Measurements from ENCODE around the gene CGB1. TPM values are rescaled to one million over a fixed set of nuclear protein-coding genes. Genes with fewer than 3 reads are reported as not detected.
"Not testable (repeated sequence)": the region's sequence is repeated elsewhere in the genome, so short reads cannot be mapped to it uniquely, and the experiment has no call there.

CGB1 gene
- total RNA-seq, 8 experiments from 2014 or later, result not detected

- no peak for ATAC-seq (replicated peaks in 6 of 8)
- H3K27ac ChIP-seq, result no peak overlapping the region
- H3K4me3 ChIP-seq, result no peak overlapping the region
- H3K4me1 ChIP-seq (replicated peaks in 1 of 2), result peaks cover 7 to 9% of the 10 kb centered on the region in 2 donors
- in situ Hi-C loops (cut with MboI; ENCODE audit: low pct_unique_long_range_greater_than_20kb in 2 of 9, low sequenced_read_pairs in 9 of 9, unreplicated experiment in 9 of 9), result no loop called here
- WGBS, 10 experiments, result 71 to 100% (median 82%) methylated on average over 2 to 7 of the region's 9 CpGs; no CpG with 5 or more reads in 4 of the 10 experiments
These were observed 32.3 kb upstream of the CGB1 start for GRCh38 chr19:49069026-49069425.

- in situ Hi-C loops (cut with MboI; ENCODE audit: low pct_unique_long_range_greater_than_20kb in 2 of 9, low sequenced_read_pairs in 9 of 9, unreplicated experiment in 9 of 9), result no loop called here
- WGBS, 10 experiments, result 20 to 90% (median 47%) methylated on average over 1 to 3 of the region's 3 CpGs; no CpG with 5 or more reads in 5 of the 10 experiments
These were observed 30.9 kb upstream of the CGB1 start for GRCh38 chr19:49067554-49067953.

GRCh38 chr19:49065905-49066512 is 29.3 kb upstream of the CGB1 start:
- Histone ChIP-seq H3K27ac (no peak overlapping the region), H3K4me3 (no peak overlapping the region), H3K4me1 (replicated peaks in 1 of 2) (peaks cover 7 to 9% of the 10 kb centered on the region in 2 donors)
- WGBS, 10 experiments, result 33 to 90% (median 40%) methylated on average over 1 to 5 of the region's 13 CpGs; no CpG with 5 or more reads in 5 of the 10 experiments
- no peak for ATAC-seq (replicated peaks in 6 of 8)
- in situ Hi-C loops (cut with MboI; ENCODE audit: low pct_unique_long_range_greater_than_20kb in 2 of 9, low sequenced_read_pairs in 9 of 9, unreplicated experiment in 9 of 9), result no loop called here

More at GRCh38 chr19:49067554-49067953, 30.9 kb upstream of the CGB1 start:
- Histone ChIP-seq H3K4me3 (no peak overlapping the region), H3K27ac (no peak overlapping the region), H3K4me1 (replicated peaks in 1 of 2) (peaks cover 7 to 9% of the 10 kb centered on the region in 2 donors)
- no peak for ATAC-seq (replicated peaks in 6 of 8)

GRCh38 chr19:49064768-49065611 is 28.3 kb upstream of the CGB1 start, which contains the start of gene NTF4:
NTF4 (minus strand) TSS chr19:49064818; CDS start chr19:49061997, 2,821 bp downstream.
- Histone ChIP-seq H3K4me1 (replicated peaks in 1 of 2) (peaks cover 7 to 9% of the 10 kb centered on the region in 2 donors), H3K4me3 (peak within 1 kb of the TSS in 2 of 5 donors; percentile 5 to 18), H3K27ac (no peak within 1 kb of the TSS)
- ATAC-seq (replicated peaks in 6 of 8), result peak; percentile 31 to 92 (median 90)
- in situ Hi-C loops (cut with MboI; ENCODE audit: low pct_unique_long_range_greater_than_20kb in 2 of 9, low sequenced_read_pairs in 9 of 9, unreplicated experiment in 9 of 9), result no loop called here
- 0 to 14% methylated on average over 1 to 2 of the region's 53 CpGs; no CpG with 5 or more reads in 8 of the 10 experiments for WGBS, 10 experiments

GRCh38 chr19:49064029-49064629 is 27.4 kb upstream of the CGB1 start:
- no peak overlapping the region for H3K27ac ChIP-seq
- peaks cover 7 to 9% of the 10 kb centered on the region in 2 donors for H3K4me1 ChIP-seq (replicated peaks in 1 of 2)
- ATAC-seq (replicated peaks in 6 of 8), result peak in 2 of 8 experiments; percentile 1 to 2
- WGBS, 10 experiments, result 0 to 100% (median 52%) methylated on average over 1 to 3 of the region's 10 CpGs; no CpG with 5 or more reads in 6 of the 10 experiments
- H3K4me3 ChIP-seq, result no peak overlapping the region
- in situ Hi-C loops (cut with MboI; ENCODE audit: low pct_unique_long_range_greater_than_20kb in 2 of 9, low sequenced_read_pairs in 9 of 9, unreplicated experiment in 9 of 9), result no loop called here

- Histone ChIP-seq H3K4me1 (replicated peaks in 1 of 2) (peaks cover 7 to 26% of the 10 kb centered on the region in 2 donors), H3K4me3 (no peak overlapping the region), H3K27ac (no peak overlapping the region)
- ATAC-seq (replicated peaks in 6 of 8), result no peak
- WGBS, 10 experiments, result 80 to 100% (median 100%) methylated on average over 1 to 2 of the region's 25 CpGs; no CpG with 5 or more reads in 7 of the 10 experiments
- in situ Hi-C loops (cut with MboI; ENCODE audit: low pct_unique_long_range_greater_than_20kb in 2 of 9, low sequenced_read_pairs in 9 of 9, unreplicated experiment in 9 of 9), result no loop called here
These were observed 24.8 kb upstream of the CGB1 start for GRCh38 chr19:49061445-49061844.

GRCh38 chr19:49061000-49061399 is 24.3 kb upstream of the CGB1 start:
- whole genome bisulfite sequencing, 10 experiments, result no CpG with 5 or more reads among the region's 2 CpGs
- ATAC-seq (replicated peaks in 6 of 8), result no peak
- in situ Hi-C loops (cut with MboI; ENCODE audit: low pct_unique_long_range_greater_than_20kb in 2 of 9, low sequenced_read_pairs in 9 of 9, unreplicated experiment in 9 of 9), result no loop called here
- Histone ChIP-seq H3K27ac (no peak overlapping the region), H3K4me1 (replicated peaks in 1 of 2) (peaks cover 7 to 30% of the 10 kb centered on the region in 2 donors), H3K4me3 (no peak overlapping the region)

- 15 to 93% (median 73%) methylated on average over 1 to 7 of the region's 9 CpGs for WGBS, 10 experiments
- in situ Hi-C loops (cut with MboI; ENCODE audit: low pct_unique_long_range_greater_than_20kb in 2 of 9, low sequenced_read_pairs in 9 of 9, unreplicated experiment in 9 of 9), result no loop called here
- Histone ChIP-seq H3K27ac (no peak overlapping the region), H3K4me3 (no peak overlapping the region), H3K4me1 (replicated peaks in 1 of 2) (peaks cover 0 to 24% of the 10 kb centered on the region in 2 donors)
- no peak for ATAC-seq (replicated peaks in 6 of 8)
These were observed 22.4 kb upstream of the CGB1 start for GRCh38 chr19:49059053-49059452.

GRCh38 chr19:49058562-49058961 is 21.9 kb upstream of the CGB1 start:
- WGBS, 10 experiments, result 20 to 60% (median 58%) methylated on average over 1 to 3 of the region's 10 CpGs; no CpG with 5 or more reads in 7 of the 10 experiments
- no peak overlapping the region for H3K4me3 ChIP-seq
- ATAC-seq (replicated peaks in 6 of 8), result peak in 4 of 8 experiments; percentile 13 to 31 (median 21)

GRCh38 chr19:49057636-49058234 is 21.0 kb upstream of the CGB1 start, which contains the start of gene CGB7:
CGB7 (minus strand) TSS chr19:49057749; CDS start chr19:49055375, 2,374 bp downstream.
- peak; percentile 65 to 75 (median 70) for ATAC-seq (replicated peaks in 6 of 8)
- in situ Hi-C loops (cut with MboI; ENCODE audit: low pct_unique_long_range_greater_than_20kb in 2 of 9, low sequenced_read_pairs in 9 of 9, unreplicated experiment in 9 of 9), result no loop called here
- Histone ChIP-seq H3K4me3 (peak within 1 kb of the TSS; percentile 2 to 31 (median 23)), H3K27ac (no peak within 1 kb of the TSS), H3K4me1 (replicated peaks in 1 of 2) (peaks cover 0 to 24% of the 10 kb centered on the region in 2 donors)
- WGBS, 10 experiments, result 0% methylated on average over 4 of the region's 38 CpGs; no CpG with 5 or more reads in 9 of the 10 experiments

More at GRCh38 chr19:49058562-49058961, 21.9 kb upstream of the CGB1 start:
- in situ Hi-C loops (cut with MboI; ENCODE audit: low pct_unique_long_range_greater_than_20kb in 2 of 9, low sequenced_read_pairs in 9 of 9, unreplicated experiment in 9 of 9), result no loop called here
- peaks cover 0 to 24% of the 10 kb centered on the region in 2 donors for H3K4me1 ChIP-seq (replicated peaks in 1 of 2)
- no peak overlapping the region for H3K27ac ChIP-seq

GRCh38 chr19:49056902-49057596 is 20.4 kb upstream of the CGB1 start:
- H3K4me1 ChIP-seq (replicated peaks in 1 of 2), result peaks cover 0 to 24% of the 10 kb centered on the region in 2 donors
- WGBS, 10 experiments, result 0 to 40% (median 14%) methylated on average over 1 to 10 of the region's 34 CpGs; no CpG with 5 or more reads in 5 of the 10 experiments
- H3K27ac ChIP-seq; ATAC-seq (replicated peaks in 6 of 8); in situ Hi-C loops (cut with MboI; ENCODE audit: low pct_unique_long_range_greater_than_20kb in 2 of 9, low sequenced_read_pairs in 9 of 9, unreplicated experiment in 9 of 9): not testable (repeated sequence)
- H3K4me3 ChIP-seq, result peak overlapping the region in 2 of 5 donors; percentile 29 to 31

Measured in motor neuron (in vitro differentiated cells).